HG03432 (cell line): ENCODE data around the gene GPATCH2L.

Experiments used
- ATAC-seq: cut with Tn5 transposase; IDR thresholded peaks from one replicate; pipeline ENCODE4 v1.9.1; 2021; ENCODE audit warnings: mild to moderate bottlenecking, moderate library complexity; ENCODE audit not compliant: unreplicated experiment

The GPATCH2L gene

GRCh38 chr14:76252471-76252870 is 100.7 kb downstream of the GPATCH2L start:
- ATAC-seq: no peak

- no peak for ATAC-seq
These were observed 101.4 kb downstream of the GPATCH2L start for GRCh38 chr14:76253111-76253510.

GRCh38 chr14:76256545-76256944 is 104.8 kb downstream of the GPATCH2L start:
- no peak for ATAC-seq

- ATAC-seq: no peak
These were observed 105.5 kb downstream of the GPATCH2L start for GRCh38 chr14:76257111-76257803.

GRCh38 chr14:76257842-76258397 is 106.2 kb downstream of the GPATCH2L start:
- no peak for ATAC-seq

DNA sequence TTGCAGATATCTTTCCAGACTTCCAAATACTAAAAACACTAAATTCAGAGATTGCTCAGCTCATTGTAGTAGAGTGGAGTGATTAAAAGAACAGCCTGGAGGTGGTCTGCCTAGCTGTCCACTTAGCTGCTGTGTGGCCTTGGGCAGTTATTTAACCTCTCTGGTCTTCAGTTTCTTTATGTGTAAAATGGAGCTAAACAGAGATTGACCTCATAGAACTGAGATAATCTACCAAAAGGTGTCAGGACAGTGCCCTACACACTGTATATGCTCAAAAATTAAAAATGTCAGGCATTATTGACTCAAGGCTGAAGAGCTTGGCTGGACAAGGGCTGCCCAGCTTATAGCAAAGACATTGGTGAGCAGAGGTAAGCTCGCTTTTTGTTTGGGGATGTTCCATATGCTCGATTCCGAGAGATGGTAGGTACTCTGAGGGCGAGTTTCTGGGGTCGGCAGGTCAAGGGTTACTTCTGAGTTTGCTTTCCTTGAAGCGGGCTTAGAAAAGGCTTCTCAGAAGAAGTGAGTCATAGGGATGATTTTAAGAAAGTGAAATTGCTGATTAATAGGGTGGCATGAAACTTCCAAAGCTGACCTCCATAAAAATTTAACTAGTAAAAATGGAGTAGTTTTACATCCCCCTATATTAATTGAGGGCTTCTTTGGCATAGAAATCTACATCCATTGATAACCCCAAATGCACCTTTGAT is 107.5 kb downstream of the GPATCH2L start:
- ATAC-seq: no peak

- ATAC-seq: no peak
These were observed 109.0 kb downstream of the GPATCH2L start for GRCh38 chr14:76260749-76261148.

DNA sequence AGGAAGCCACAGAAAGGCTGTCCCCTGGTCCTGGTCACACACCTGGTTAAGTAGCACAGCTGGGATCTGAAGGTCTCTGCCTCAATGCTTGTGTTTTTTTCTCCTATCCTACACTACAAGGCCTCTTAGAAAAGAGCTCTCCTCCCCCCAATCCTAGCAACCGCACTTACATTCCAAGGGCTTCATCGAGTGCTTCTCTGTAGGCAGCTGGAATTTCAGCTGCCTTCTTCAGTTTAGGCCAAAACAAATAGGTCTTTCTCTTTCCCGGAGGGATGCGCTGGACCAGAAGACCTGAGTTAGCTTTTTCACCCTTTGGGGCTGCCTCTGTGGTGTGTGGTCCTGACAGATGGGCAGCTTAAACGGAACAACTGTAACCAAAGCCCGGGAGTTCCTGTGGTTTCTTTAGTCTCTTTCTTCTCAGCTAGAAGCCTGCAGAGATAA is 109.7 kb downstream of the GPATCH2L start:
- no peak for ATAC-seq

- ATAC-seq: no peak
These were observed 110.9 kb downstream of the GPATCH2L start for GRCh38 chr14:76262641-76263040.
